LNCaP clone FGC (cell line): ENCODE measurements around the gene ZFP62.
"Not testable (repeated sequence)": the region's sequence is repeated elsewhere in the genome, so short reads cannot be mapped to it uniquely, and the experiment has no call there.

Experiments
- DNase-seq: peaks from one replicate; pipeline ENCODE4 v3.0.0-alpha.2; 2011; ENCODE audit warnings: low read depth
- H3K4me3 ChIP-seq: 2 replicates; pipeline ENCODE4 v1.5.1; 2011; ENCODE audit warnings: mild to moderate bottlenecking, low read depth, low read length, control low read depth
- CTCF ChIP-seq: IDR thresholded peaks from 2 replicates; pipeline ENCODE4 v1.5.1; 2012; ENCODE audit warnings: mild to moderate bottlenecking; ENCODE audit not compliant: control insufficient read depth, insufficient read depth; ENCODE audit errors: extremely low read depth

The ZFP62 gene

GRCh38 chr5:180831139-180832093 is 29.7 kb downstream of the ZFP62 start:
- TF ChIP-seq CTCF: no peak

GRCh38 chr5:180830253-180831138 is 30.6 kb downstream of the ZFP62 start:
- H3K4me3 ChIP-seq: peak overlapping the region; percentile 87
- TF ChIP-seq CTCF: no peak
- peak; percentile 26 for DNase-seq

More at GRCh38 chr5:180831139-180832093, 29.7 kb downstream of the ZFP62 start:
- peak overlapping the region; percentile 87 for H3K4me3 ChIP-seq
- peak; percentile 51 for DNase-seq

GRCh38 chr5:180829726-180830125 is 31.4 kb downstream of the ZFP62 start:
- H3K4me3 ChIP-seq: peak overlapping the region; percentile 87
- no peak for TF ChIP-seq CTCF
- no peak for DNase-seq

GRCh38 chr5:180828756-180829531 is 32.1 kb downstream of the ZFP62 start:
- DNase-seq: peak; percentile 43
- not testable (repeated sequence) for H3K4me3 ChIP-seq

- H3K4me3 ChIP-seq, DNase-seq: not testable (repeated sequence)
Measured at GRCh38 chr5:180827374-180827773, 33.7 kb downstream of the ZFP62 start.

GRCh38 chr5:180825768-180826525 is 35.1 kb downstream of the ZFP62 start:
- TF ChIP-seq CTCF: no peak
- no peak overlapping the region for H3K4me3 ChIP-seq
- DNase-seq: peak; percentile 88

- no peak overlapping the region for H3K4me3 ChIP-seq
- no peak for TF ChIP-seq CTCF
Measured at GRCh38 chr5:180824630-180825476, 36.2 kb downstream of the ZFP62 start.

More at GRCh38 chr5:180824630-180825476, 36.2 kb downstream of the ZFP62 start:
- DNase-seq: no peak
